ENCODE results near the gene SNX22.

Gene SNX22

DNA sequence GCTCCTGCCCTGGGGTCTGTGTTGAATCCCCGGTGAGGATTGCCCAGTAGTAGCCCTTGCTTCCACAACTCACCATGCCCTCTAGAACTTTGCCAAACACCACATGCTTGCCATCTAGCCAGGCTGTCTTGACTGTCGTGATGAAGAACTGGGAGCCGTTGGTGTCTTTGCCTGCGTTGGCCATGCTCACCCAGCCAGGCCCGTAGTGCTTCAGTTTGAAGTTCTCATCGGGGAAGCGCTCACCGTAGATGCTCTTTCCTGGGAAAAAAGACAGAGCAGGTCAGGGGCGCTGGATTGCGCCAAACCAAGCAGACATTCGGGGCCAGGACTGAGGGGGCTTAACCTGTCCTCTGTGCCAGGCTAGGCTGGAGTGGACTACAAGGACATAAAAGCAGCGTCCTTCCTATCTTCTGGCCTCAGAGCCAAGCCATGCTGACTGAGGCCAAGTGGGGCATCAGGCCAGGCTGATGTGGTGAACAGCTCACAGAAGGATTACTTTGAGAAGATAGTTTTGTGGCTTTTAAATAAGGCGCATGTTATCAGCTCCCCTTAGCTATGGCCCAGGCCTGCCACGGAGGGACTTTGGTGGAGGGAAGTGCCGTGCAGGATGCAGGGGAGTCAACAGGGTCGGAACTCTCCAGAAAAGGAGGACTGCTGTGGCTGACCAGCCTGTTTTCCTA, 5.3 kb downstream of the SNX22 start:
- DNase-seq (ENCODE audit: low read depth) = no peak

DNA sequence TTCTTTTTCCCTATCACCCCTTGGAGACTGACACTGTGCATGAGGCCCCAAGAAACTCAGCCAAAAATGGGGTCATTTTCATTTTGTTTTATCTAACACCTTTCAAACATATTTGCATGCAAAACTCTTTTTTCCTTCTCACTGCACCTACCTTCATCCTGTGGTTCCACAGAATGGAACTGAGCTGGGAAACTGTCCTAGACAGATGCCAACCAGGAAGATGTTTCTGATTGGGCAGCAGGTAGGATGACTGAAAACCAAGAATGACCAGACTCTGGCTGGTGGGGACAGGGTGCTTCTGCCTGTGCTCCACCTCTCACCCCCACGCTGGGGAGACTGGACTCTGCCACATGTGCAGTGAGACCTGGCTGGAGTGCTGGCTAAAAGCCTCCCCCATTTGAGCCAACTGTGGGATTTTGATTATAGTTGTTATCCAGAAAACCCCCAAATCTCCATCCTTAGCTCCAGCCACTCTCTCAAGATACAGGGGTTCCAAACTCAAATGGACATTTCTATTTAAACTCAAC, 6.1 kb downstream of the SNX22 start:
- no peak for DNase-seq (ENCODE audit: low read depth)

DNA sequence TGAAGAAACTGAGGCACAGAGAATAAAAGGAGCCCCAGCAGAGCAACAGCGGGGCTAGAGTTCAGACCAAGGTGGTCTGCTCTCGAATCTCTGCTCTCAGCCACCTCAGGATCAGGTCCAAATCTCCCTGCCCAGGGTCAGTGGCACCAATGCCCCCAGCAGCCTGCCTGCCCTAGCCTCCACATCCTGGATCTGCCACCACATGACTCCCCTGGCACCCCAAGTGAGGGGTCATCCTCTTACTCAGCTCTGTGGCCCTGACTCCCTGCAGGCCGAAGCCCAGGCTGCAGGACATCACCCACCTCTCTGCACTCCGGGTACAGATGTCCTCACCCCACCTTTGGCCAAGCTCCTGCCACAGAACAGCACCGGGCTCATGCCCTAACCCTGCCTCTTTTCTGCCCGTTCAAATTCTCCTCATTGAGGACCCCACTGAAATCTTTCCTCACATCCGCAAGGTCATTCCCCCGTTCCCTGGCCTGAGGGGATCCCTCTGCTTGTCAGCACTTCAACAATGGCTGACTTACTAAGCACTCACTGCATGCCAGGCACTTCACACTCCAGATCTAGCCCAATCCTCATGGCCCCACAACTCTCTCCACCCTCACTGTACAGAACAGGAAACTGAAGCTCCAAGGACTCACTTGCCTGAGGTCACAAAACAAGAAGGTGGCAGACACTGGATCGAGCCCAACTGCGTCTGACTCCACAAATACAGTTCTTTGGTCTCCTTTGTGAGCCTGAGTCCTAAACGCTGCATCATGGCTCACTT, 7.0 kb downstream of the SNX22 start:
- DNase-seq (ENCODE audit: low read depth) = no peak

DNA sequence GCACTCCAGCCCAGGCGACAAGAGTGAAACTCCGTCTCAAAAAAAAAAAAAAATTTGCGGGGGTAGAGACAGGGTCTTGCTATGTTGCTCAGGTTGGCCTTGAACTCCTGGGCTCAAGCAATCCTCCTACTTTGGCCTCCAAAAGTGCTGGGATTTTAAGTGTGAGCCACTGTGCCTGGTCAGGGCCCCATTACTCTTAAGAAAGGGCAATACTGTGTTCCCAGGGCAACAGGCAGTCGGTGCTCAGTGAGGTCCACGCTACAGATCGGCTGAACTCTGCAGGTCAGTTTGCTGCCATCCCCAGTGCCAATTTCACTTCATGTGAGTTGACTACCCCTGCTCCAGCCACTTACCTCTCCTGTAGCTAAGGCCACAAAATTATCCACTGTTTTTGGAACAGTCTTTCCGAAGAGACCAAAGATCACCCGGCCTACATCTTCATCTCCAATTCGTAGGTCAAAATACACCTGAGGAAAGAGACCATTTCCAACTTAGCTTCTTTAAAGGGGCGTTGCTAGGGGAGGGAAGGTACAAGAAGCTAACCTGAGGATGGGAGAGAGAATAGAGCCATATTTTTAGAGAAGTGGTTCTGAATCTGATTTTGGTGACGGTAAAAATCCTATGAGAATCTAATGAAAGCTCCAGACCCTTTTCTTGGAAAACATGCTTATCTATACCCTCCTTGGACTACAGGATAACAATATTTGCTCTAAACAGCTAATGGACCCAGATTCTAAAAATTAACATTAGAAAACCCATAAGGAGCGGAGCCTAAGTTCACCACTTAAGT, 10.4 kb downstream of the SNX22 start:
- DNase-seq (ENCODE audit: low read depth) = no peak

DNA sequence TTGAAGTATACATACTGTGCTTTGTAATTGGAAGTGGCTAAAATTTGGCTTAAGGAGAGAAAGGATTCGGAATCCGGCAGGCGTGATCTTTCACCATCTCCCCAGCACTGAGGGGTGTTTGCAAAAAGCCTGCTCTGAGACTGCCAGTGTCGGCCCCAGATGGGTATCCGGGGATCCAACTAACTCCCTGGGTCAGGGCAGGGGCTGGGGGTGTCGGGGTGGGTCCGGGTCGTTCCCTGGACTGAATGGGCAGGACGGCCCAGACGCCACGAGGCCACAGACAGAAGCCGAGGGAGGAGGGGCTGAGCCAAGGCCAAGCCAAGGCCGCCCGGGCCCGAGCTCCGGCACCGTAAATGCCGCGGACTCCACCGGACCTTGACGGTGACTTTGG, 10.9 kb downstream of the SNX22 start:
- DNase-seq (ENCODE audit: low read depth) = no peak

DNA sequence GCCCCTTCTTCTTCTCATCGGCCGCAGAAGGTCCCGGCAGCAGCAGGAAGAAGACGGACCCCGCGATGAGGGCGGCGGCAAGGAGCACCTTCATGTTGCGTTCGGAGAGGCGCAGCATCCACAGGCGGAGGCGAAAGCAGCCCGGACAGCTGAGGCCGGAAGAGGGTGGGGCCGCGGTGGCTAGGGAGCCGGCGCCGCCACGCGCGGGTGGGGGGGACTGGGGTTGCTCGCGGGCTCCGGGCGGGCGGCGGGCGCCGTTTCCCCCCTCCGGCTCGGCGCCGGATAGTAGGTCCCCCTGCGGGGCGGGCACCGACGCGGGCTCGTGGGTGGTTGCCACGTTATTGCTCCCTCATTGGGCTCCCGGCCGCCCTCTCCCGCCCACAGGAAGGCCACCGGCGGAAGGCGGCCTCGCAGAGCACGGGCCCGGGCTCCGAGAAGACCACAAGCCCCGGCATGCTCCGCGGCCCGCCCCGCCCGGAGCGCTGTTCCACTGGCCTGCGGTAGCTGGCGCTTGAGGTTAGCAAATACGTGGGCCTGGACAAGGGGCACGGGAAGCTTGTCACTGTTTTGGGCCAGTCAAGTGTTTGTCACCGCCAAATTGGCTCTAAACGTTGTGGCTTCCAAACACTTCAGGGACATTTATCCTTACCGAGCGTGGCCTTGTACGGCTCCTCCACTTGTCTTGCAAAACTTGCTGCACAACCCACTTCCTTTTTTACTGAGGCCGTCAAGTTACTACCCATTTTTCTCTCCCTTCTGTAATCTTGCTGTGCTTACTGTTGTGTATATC, 11.5 kb downstream of the SNX22 start, which contains the start of gene PPIB:
TSS of gene PPIB (minus strand) at position 154 of the 790 bp plus-strand sequence. CDS start at position 118, 36 bp downstream.
- peak; percentile 94 for DNase-seq (ENCODE audit: low read depth)

DNA sequence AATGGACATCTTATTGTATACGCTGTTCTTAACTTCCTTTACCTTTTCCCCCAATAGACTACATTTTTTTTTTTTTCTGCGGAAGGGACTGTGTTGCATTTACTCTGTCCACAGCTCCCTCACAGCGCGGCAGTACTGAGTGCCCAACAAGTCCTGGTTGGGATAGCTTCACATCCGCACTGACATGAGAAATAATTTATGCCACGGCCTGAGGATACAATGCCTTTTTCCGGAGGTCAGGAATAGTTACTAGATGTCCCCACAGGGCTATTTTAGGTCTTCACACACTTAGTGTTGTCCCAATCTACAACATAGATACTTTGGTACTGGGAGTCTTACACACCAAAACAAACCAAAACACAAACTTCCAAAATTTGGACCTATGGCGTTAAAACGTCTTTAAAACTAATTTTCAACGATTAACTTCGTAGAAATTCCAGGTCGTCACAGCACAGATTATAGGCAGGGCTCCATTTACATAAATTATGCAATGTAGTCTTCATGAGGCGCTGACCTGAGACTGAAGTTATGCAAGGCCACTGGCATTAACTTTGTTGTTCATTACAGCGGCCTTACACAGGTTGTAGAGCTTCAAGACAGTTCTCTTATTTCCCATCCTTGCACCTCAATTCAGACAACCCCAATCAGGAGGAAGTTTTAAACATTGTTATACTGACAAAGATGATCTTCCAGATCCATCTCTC, 12.3 kb downstream of the SNX22 start:
- no peak for DNase-seq (ENCODE audit: low read depth)

DNA sequence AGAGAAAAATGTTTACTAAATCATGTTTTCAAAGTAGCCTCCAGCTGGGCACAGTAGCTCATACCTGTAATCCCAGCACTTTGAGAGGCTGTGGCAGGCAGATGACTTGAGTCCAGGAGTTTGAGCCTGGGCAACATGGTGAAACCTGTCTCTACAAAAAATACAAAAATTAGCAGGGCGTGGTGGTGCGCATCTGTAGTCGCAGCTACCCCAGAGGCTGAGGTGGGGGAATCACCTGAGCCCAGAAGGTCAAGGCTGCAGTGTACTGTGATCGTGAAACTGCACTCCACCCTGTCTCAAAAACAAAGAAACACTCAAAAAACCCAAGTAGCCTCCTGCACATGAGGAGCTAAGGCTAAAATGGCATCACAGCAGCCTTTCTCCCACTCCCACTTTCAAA, 12.9 kb downstream of the SNX22 start:
- no peak for DNase-seq (ENCODE audit: low read depth)

DNA sequence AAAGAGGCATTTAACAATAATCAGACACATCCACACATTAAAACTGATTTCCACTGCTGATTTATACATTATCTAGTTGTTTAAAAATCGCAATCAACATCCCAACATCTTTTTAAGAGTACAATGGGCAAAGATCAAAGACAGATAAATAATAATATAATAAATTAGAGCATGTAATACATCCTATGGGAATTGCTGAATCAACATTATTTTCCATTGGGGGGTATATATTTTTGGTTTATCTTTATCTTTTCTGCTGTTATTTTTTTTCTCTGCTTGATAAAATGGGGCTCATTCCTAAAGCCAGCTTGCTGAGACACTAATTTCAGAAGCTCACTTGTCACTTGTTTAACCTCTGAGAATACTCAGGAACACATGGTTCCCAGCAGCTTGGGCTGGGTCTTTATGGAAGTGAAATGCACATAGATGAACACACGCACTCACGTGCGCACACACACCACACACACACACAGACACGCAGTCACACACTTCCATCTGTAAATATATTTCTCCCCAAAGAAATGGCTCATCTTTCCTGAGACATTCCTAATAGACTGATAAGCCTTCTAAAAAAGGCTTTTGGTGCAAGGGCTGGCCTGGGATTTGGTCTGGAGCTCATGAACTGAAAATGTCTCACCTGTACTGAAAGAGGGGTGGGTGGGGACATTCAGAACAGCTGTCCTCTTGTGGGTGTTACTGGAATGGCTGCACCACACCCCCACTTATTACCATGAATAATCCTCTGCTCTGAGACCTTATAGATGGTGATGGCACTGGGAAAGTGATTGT, 14.8 kb downstream of the SNX22 start:
- DNase-seq (ENCODE audit: low read depth) = no peak

DNA sequence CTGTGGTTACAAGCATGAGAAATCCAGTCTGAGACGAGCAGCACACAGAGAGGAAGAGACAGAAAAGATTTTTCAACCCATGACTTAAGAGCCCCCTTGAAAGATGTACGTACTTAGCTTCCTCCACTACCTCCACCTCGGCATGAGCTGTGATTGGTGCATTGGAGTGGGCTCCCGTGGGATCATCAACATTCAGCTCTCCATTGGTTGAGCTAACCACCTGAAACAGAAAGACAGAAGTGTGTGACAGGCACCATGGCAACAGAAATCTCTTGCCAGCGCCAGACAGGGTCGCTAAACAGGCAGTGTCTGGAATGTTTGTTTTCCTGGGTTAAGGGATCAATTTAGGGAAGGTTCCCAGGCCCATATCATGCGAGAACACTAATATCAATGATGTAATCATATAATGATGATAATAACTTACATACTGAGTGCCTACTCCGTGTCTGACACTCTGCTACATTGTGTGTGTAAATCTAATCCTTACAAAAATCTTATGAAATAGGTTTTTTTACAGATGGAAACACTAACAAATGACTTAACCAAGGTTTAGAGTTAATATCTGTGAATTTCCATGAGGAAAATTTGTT, 28.8 kb downstream of the SNX22 start:
- DNase-seq (ENCODE audit: low read depth) = no peak

DNA sequence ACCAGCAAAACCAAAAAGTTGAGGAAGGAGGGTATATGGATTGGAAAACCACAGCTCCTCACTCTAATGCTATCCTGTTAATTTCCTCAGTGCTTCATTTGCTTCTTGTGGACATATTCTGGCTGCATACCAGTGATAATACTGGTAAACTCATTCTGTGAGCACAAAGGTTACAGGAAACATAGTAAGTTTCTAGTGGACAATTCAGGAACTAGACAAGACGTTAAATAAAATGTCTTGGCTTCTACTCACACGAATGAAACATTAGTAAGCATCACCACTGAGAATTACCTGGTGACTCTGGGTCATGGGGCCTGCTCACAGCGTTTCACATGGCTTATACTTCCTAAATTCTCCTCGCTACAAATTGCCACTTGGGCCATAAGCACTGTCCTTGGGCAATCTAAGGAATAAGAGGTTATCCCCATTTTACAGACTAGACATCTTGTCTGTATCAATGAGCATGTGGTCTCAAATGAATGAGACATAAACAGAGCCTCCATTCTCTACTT, 31.4 kb downstream of the SNX22 start:
- DNase-seq (ENCODE audit: low read depth) = no peak

DNA sequence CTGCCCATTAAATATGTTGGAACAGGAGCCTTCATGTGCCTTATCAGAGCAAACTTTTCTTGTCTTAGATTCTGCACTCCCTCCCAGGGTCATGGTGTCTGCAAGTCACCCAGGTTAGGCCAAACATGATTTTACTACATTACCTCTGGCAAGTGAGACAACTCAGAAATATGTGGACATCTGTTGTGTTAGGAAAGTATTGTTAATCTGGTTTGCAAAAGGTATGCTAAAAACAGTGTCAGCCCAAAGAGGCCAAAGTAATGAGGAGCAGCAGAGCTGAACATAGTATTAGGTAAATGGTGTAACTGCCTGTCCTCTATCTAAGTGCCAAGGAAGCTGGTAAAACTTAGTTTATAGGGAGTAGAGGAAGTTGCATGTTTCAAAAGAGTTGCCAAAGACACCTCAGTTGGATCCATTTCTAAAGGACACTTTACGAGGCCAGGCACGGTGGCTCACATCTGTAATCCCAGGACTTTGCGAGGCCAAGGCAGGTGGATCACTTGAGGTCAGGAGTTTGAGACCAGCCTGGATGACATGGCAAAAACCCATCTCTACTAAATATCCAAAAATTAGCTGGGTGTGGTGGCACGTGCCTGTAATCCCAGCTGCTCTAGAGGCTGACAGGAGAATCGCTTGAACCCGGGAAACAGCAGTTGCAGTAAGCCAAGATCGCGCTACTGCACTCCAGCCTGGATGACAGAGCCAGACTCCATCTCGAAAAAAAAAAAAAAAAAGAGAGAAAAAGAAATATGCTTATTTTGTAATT, 33.8 kb downstream of the SNX22 start:
- DNase-seq (ENCODE audit: low read depth) = no peak

DNA sequence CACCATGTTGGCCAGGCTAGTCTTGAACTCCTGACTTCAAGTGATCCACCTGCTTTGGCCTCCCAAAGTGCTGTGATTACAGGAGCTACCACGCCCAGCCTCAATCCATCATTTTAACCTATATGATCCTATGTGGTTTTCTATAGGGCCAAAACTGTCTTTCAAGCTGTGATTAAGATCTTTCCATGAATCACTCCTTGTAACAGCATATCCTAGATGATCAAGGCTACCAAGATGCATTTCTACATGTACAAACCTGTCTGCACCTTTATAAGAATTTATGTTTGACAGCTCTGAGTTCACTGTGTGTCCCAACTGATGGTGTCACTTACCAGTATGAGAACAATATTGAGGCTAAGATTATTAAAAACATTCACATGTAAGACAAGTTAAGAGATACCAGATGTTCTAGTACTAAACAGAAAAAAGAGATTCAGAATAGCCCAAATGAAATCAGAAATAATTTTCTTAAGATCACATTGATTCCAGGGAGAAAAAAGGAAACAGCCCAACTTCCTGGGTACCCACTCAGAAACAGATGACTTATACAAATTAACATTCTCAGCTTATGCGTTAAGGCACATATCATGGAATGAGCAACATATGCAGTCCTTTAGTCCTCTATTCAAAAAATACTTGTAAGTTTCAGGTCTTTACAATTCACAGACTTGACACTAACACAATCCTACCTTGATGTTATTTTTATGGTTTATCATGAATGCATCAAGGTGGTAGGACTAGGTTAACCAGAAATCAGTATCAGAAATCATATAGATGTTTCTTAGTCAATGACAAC, 36.1 kb downstream of the SNX22 start:
- DNase-seq (ENCODE audit: low read depth) = no peak

DNA sequence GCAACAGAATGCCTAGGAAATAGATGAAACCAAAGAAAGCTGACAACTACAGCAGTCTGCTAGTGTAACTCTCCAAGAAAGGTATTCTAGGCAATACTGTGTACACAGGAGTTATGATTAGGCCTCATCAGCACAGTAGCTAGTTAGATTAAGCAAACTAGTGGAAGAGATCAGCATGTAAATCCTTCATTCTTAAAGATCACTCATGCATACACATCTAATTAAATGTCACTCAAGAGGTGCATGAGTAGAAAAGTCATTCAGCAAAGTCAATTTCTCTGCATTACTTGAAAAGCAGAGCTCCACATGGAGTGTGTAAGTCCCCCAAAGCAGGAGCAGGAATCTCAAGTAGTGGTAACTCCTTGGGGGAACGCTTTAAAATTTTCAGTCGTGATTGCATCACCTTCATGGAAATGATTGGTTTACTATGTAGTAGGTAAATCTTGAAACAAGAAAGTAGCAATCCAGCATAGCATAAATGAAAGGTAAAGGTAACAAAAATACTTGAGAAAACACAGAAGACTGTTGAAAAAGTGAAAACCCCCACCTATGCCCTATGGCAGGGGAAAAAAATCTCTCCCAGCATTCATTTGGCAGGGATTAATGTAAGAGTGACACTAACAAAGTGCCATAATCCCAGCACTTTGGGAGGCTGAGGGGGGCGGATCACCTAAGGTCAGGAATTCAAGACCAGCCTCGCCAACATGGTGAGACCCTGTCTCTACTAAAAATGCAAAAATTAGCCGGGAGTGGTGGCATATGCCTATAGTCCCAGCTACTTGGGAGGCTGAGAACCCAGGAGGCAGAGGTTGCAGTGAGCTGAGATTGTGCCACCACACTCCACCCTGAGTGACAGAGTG, 40.7 kb downstream of the SNX22 start:
- DNase-seq (ENCODE audit: low read depth) = no peak

DNA sequence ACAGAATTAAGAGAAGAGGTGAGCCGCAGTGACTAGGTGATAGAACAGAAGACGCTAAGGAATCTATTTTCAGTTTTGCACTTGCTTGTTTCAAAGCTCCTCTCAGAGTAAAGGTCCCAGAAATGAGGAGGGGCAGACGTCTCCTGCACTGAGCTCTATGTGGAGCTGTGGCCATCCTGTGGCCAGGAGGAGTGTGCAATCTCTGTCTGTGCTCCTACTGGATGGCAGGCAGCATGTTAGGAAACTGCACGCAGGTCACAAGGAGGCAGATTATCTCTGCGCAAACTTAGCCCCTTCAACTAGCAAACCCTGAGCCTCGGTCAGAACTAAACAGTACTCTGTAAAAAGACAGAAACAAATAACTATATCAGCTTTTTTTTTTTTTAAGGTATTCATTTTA, 42.4 kb downstream of the SNX22 start:
- no peak for DNase-seq (ENCODE audit: low read depth)

DNA sequence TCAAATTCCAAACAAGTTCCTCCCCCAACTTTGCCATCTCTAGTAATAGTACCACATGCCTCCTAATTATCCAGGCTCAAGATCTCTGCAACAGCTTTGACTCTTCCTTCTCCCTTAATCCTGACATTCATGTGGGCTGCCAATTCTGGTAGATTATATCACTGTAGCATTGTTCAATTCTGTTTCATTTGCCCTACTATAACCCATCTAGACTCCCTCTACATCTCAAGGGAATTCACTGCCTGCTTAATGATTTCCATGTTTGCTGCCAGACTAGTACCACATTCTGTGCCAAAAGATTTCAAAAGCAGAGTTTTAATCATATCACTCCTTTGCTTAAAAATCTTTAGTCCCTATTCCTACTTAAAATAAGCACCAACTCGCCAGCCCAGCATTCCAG, 45.9 kb downstream of the SNX22 start:
- no peak for DNase-seq (ENCODE audit: low read depth)

DNA sequence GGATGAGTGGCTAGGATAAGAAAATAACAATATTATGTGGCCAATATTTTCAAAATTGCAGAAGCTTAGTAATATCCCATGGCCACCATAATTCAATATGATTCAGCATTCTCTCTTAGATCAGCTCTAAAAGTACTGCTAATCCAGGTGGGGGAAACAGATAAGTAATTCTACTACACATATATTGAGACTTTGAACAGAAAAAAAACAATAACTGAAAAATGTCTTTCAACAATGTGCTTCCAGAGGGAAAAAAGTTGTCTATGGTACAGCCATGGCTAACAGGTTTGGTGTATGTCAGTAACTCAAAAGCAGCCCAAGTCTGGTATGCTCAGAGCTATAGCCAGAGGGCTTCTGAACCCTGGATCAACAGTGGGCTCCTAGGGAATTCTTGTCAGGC, 53.7 kb downstream of the SNX22 start:
- no peak for DNase-seq (ENCODE audit: low read depth)
